AG10803 (cell line): ENCODE data around the gene SPAG6.
A peak's percentile ranks its signal among the peaks of the same experiment; 100 is the strongest.

ENCODE experiments used
- DNase-seq: peaks from one replicate; pipeline ENCODE4 v3.0.0; 2010; ENCODE audit warnings: low read depth
- H3K4me3 ChIP-seq: 2 replicates; pipeline ENCODE4 v1.5.1; 2011; ENCODE audit warnings: mild to moderate bottlenecking, low read length, control low read depth
- TF ChIP-seq, protein P1 (sequence below): conservative IDR thresholded peaks from 2 replicates; pipeline ENCODE4 v1.5.1; 2011; ENCODE audit warnings: mild to moderate bottlenecking, low read length, control low read depth, inconsistent platforms

SPAG6 gene

DNA sequence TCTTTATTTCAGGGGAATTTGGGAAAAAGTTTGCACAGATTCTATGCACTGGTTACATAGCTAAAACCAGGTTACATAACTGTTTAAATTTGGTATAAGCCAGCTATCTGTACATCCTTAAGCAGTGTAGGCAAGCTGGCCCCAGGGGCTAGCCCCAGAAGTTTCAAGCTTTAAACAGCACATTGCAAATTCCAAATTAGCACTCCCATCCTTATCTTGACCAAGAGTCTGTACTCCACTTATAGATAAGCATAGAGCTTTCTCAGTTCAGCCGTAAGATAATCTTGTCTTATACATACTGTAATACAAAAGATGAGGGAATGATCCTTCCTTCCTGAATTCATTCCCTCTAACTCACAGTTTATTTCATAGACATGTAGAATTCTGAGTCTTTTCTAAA lies 109.3 kb downstream of the SPAG6 start:
- TF ChIP-seq, protein P1, sequence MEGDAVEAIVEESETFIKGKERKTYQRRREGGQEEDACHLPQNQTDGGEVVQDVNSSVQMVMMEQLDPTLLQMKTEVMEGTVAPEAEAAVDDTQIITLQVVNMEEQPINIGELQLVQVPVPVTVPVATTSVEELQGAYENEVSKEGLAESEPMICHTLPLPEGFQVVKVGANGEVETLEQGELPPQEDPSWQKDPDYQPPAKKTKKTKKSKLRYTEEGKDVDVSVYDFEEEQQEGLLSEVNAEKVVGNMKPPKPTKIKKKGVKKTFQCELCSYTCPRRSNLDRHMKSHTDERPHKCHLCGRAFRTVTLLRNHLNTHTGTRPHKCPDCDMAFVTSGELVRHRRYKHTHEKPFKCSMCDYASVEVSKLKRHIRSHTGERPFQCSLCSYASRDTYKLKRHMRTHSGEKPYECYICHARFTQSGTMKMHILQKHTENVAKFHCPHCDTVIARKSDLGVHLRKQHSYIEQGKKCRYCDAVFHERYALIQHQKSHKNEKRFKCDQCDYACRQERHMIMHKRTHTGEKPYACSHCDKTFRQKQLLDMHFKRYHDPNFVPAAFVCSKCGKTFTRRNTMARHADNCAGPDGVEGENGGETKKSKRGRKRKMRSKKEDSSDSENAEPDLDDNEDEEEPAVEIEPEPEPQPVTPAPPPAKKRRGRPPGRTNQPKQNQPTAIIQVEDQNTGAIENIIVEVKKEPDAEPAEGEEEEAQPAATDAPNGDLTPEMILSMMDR, result no peak
- DNase-seq, result no peak
- H3K4me3 ChIP-seq, result no peak overlapping the region

DNA sequence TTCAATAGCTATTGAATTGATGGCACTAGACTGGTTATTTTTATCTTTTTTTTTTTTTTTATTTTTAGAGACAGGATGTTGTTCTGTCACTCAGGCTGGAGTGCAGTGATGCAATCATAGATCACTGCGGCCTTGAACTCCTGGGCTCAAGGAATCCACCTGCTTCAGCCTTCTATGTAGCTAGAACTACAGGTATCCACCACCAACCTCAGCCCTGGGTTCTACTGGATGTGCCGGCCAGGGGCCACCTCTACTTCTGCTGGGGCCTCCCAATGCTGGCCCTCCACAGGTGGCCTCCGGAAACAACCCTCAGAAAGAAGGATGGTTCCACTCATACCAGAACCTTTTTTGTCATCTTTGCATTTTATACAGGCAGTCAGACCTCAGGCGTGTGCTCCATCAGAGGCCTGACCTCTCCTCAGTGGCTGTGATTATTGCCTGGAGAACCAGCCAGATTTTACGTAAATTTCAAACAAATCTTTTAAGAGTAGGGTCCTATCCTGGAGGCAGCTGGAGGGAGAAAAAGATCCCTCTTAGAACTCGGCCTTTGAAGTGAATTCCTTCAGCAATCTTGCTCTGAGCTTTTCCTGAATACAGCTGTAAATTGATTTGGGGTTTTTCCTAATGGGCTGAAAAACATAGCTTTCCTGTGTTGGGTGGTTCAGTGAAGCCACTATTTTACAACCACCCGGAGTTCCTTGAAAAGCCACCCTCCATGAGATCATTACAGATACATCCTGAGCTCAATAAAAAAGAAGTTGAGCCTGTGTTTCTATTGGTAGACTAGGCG lies 110.0 kb downstream of the SPAG6 start:
- DNase-seq, result no peak
- TF ChIP-seq, protein P1, result no peak
- H3K4me3 ChIP-seq, result no peak overlapping the region

DNA sequence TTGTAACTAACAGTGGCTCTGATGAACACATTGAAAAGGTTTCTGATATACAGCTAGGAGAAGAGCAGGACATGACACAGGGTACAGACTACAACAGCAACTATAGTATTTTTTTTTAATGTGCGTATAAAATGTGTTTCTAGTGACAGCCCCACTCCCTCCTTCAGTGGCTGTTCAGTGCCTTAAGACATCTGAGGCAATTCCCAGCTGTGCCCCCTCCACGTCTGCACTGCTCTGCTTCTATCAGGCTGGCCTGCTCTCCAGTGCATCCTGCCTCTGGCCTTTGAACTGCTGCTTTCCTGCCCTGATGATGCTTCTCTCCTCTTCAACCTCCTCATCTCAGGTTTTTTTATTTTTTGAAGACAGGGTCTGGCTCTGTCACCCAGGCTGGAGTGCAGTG lies 111.2 kb downstream of the SPAG6 start:
- H3K4me3 ChIP-seq, result no peak overlapping the region
- TF ChIP-seq, protein P1, result no peak
- DNase-seq, result no peak

DNA sequence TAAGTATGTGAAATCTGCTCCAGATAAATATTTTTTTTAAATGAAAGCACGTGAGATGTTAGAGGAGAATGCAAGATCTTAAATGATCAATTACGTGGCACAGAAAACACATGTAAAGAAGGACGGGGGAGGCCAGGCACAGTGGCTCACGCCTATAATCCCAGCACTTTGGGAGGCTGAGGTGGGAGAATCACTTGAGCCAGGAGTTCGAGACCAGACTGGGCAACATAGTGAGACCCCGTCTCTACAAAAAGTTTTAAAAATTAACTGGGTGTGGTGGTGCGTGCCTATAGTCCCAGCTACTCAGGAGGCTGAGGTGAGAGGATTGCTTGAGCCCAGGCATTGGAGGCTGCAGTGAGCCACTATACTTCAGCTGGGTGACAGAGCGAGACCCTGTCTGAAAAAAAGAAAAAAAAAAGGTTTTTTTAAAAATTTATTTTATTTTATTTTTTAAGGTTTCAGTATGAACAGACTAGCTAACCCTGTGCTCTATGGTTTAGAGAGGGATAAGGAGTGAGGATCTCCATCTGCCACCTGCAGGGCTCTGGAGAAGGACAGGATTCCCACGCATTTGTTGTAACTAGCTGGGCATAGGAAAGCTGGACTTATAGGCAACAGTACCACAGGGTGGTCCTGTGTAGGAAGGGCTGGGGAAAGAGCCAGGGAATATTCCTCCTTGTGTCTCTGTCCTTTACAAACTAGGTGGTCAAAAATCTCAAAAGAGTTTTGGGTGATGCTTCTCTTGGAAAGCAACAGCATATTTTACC lies 113.2 kb downstream of the SPAG6 start:
- no peak for DNase-seq
- TF ChIP-seq, protein P1, result no peak
- no peak overlapping the region for H3K4me3 ChIP-seq

DNA sequence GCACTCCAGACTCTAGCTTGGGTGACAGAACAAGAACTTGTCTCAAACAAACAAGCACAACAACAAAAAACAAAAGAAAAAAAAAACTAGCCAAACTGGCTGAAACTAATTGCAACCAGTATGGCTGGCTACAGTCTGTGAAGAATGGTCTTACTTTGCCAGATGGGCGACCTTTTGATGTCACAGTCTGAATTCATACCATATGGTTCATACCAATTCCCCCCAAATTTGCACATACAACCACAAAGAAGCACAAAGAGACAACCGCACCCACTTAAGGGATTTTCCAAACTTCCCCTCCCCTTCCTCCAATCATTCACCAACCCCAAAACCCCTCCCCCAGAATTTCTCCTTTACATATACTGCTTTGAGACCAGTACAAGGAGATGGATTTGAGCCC lies 114.2 kb downstream of the SPAG6 start:
- no peak overlapping the region for H3K4me3 ChIP-seq
- no peak for DNase-seq
- TF ChIP-seq, protein P1, result no peak

DNA sequence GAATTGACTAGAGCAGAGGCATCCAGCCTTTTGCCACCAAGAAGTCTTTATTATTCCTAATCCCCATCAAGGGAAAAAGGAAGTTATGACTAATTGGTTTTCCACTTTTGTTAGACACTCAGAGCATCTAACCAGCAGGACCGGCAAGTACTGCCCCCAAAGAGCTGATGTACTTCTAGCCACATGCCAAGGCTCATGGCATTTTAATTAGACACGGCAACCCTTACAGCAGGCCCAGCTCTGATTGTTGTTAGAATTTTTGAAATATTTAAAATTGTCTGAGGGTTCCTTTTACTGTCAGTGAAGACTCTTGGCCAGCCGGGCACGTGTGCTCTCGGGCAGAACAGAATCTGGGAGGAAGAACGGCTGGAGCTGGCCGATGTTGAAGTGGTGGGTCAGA lies 114.8 kb downstream of the SPAG6 start:
- TF ChIP-seq, protein P1, result no peak
- no peak overlapping the region for H3K4me3 ChIP-seq
- DNase-seq, result peak; percentile 53
